Heart left ventricle (tissue), 13 donors: ENCODE results near the gene MVK.

ENCODE experiments used
- POLR2A ChIP-seq, 2 donors: fragments of 450-650 bp; IDR thresholded peaks; one replicate each; pipeline ENCODE4 v1.6.1; 2017; ENCODE audit warnings: antibody characterized with exemption in 2 of 2, mild to moderate bottlenecking in 2 of 2, moderate library complexity in 2 of 2
- TF ChIP-seq, protein P1 (sequence below), 12 donors: fragments of 200-600 bp; sonication (generic) in 4 of 12; IDR thresholded peaks; one replicate each; pipeline versions ENCODE4 v1.5.0 to v1.8.0; 2018 to 2022; ENCODE audit warnings: antibody characterized with exemption in 12 of 12, mild to moderate bottlenecking in 5 of 12
- donor health status: ischemic (EF 13 %, LVEDD 7.1; RV severe dilation, severe dysfunction).
- donor health status: DM: no; HTN: yes; CAD: no.
- donor health status: DM: no; HTN: no; CAD: no.
- donor health status: ischemic (EF 25% LVEDD 6.9; RV normal size, moderate dysfunction).
- donor health status: ischemic (EF 25% LVEDD 5.7; RV mildly dilated, moderate dysfunction).
- donor health status: ischemic (EF 35%, LVEDD 5.7; RV mildly dilated, moderate dysfunction).
- donor health status: nonischemic (EF 11% LVEDD 7.7; RV severe dilation, severe dysfunction).
- donor health status: DM: yes; HTN: yes; CAD: no.
- donor health status: PGD.
- donor health status: ischemic (EF 29% LVEDD 5.4; RV normal size, mild dysfunction).
- donor health status: nonischemic (EF 23%, LVEDD 6.1; RV moderate dilation, normal function).

DNA sequence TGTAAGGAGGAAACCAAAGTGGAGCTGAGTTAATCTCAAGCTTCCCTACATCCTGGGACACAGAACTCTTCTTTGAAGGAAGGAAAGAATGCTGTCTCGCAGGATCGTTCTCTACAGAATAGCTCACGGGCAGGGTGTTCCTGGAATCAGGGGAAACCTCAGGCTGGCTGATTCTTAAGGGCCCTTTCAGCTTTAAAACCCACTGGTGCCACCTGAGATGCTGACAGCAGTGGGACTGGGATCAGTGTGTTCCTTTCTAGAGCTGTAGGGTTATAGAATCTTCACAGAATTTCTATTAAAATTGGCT lies 48.4 kb upstream of the MVK start:
- TF ChIP-seq, protein P1, sequence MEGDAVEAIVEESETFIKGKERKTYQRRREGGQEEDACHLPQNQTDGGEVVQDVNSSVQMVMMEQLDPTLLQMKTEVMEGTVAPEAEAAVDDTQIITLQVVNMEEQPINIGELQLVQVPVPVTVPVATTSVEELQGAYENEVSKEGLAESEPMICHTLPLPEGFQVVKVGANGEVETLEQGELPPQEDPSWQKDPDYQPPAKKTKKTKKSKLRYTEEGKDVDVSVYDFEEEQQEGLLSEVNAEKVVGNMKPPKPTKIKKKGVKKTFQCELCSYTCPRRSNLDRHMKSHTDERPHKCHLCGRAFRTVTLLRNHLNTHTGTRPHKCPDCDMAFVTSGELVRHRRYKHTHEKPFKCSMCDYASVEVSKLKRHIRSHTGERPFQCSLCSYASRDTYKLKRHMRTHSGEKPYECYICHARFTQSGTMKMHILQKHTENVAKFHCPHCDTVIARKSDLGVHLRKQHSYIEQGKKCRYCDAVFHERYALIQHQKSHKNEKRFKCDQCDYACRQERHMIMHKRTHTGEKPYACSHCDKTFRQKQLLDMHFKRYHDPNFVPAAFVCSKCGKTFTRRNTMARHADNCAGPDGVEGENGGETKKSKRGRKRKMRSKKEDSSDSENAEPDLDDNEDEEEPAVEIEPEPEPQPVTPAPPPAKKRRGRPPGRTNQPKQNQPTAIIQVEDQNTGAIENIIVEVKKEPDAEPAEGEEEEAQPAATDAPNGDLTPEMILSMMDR (IDR thresholded peaks at IDR 0.05) = no peak
- TF ChIP-seq POLR2A (IDR thresholded peaks at IDR 0.05) = no peak
